Measurements from ENCODE around the gene SPACDR. TPM values are rescaled to one million over a fixed set of nuclear protein-coding genes. Genes with fewer than 3 reads are reported as not detected.
A peak's percentile ranks its signal among the peaks of the same experiment; 100 is the strongest.
"Not testable (repeated sequence)": the region's sequence is repeated elsewhere in the genome, so short reads cannot be mapped to it uniquely, and the experiment has no call there.

Gene SPACDR
- total RNA-seq, 1 experiment from 2014 or later, result not detected

DNA sequence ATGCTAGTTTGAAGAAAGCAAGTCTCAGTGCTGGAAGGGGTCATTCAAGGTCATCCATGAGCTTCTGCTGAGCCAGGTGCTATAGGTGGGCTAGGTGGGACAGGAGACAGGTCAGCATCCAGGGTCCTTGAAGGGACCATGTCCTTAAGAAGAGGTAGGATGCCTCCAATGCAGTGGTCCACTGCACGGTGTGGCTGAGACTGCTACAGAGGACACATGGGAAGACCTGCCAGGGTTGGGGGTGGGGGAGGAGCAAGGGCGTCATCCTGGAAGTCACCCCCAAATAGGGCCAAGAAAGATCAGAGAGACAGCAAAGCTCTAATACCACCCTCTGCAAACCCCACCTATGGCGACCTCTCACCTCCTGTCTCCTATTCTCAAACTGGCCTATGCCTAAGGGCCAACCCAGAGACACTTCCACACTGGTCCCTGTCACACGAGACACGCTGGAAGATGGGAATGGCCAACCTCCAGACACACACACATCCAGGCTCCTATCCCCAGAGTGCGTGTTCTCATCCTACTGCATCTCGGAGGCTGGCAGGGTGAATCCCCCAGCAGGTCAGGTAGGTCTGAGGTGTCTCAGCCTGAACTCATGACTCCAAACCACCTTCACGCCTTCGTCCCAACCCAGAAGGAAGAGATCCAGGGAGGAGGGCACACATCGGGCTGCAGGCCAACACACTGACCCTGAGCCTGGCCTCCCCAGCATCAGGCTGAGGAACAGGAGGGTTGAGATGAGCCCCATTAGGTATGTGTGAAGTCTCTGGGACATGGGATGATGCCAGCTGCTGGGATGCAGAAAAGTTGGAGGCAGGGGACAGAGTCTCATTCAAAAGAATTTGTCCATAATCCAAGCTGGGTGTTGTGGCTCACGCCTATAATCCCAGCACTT lies 22.2 kb downstream of the SPACDR start:
- Histone ChIP-seq H3K79me2 (ENCODE audit: insufficient read depth, low read length) (no peaks in the 10 kb centered on the region), H3K56ac (ENCODE audit: insufficient read length, low read depth, low read length) (no peak overlapping the region), H2AFZ (ENCODE audit: low read length) (no peak overlapping the region), H2BK12ac (ENCODE audit: insufficient read length, low read depth, low read length) (no peak overlapping the region), H3K4me2 (ENCODE audit: insufficient read depth, insufficient read length, low read length) (no peak overlapping the region), H3K23me2 (ENCODE audit: insufficient read length, low read depth, low read length, poor library complexity, severe bottlenecking) (no peaks in the 10 kb centered on the region), H4K8ac (replicated peaks; ENCODE audit: insufficient read length, low read depth, low read length) (no peak overlapping the region), H4K5ac (ENCODE audit: insufficient read length, low read depth, low read length) (no peak overlapping the region), H2AK5ac (ENCODE audit: insufficient read length, low read length) (no peak overlapping the region), H3K4me1 (ENCODE audit: insufficient read depth, low read length) (no peaks in the 10 kb centered on the region), H3K27me3 (ENCODE audit: insufficient read depth, low read length) (no peaks in the 10 kb centered on the region), H2BK120ac (ENCODE audit: low read depth, low read length, poor library complexity, severe bottlenecking) (no peak overlapping the region), H2BK5ac (ENCODE audit: insufficient read length, low read length) (no peak overlapping the region), H3K4ac (ENCODE audit: low read depth, low read length) (no peak overlapping the region), H3K23ac (ENCODE audit: insufficient read length, low read depth, low read length) (no peak overlapping the region), H3K18ac (ENCODE audit: insufficient read length, low read depth, low read length) (no peak overlapping the region), H3K79me1 (ENCODE audit: insufficient read depth, low read depth, low read length, poor library complexity, severe bottlenecking) (no peaks in the 10 kb centered on the region), H3K9me3 (ENCODE audit: control insufficient read depth, low read depth, low read length) (no peaks in the 10 kb centered on the region), H4K20me1 (ENCODE audit: control insufficient read depth, insufficient read depth, insufficient read length) (no peaks in the 10 kb centered on the region), H4K91ac (ENCODE audit: insufficient read length, low read depth, low read length) (no peak overlapping the region), H2BK20ac (ENCODE audit: low read depth, low read length, poor library complexity, severe bottlenecking) (no peak overlapping the region), H3T11ph (ENCODE audit: low read length) (no peak overlapping the region), H3K14ac (ENCODE audit: insufficient read depth, low read length) (no peak overlapping the region; the same call in 1 of the 2 replicates), H3K9ac (ENCODE audit: extremely low read depth, insufficient read length, low read length) (no peak overlapping the region), H3K27ac (ENCODE audit: insufficient read length, low read depth, low read length) (no peak overlapping the region), H2BK15ac (ENCODE audit: low read depth, low read length) (no peak overlapping the region)
- no peak for DNase-seq
- no CpG with 5 or more reads among the region's 11 CpGs for WGBS (ENCODE audit: extremely low coverage, insufficient read length, low lambda C conversion rate)
- Mint-ChIP-seq H3K4me3 (no peak overlapping the region), H3K9me3 (no peaks in the 10 kb centered on the region), H3K27ac (peak overlapping the region in 1 of 3 experiments; percentile 3; a peak in 1 of 7 replicates), H3K4me1 (peaks cover 6 to 9% of the 10 kb centered on the region in 2 experiments), H3K27me3 (ENCODE audit: low read depth) (no peaks in the 10 kb centered on the region), H3K36me3 (ENCODE audit: insufficient read depth in 1 of 3, low read depth in 3 of 3) (peaks cover 0 to 14% (median 0%) of the 10 kb centered on the region in 3 experiments; a peak in 2 of 7 replicates)
- TF ChIP-seq, protein P1, sequence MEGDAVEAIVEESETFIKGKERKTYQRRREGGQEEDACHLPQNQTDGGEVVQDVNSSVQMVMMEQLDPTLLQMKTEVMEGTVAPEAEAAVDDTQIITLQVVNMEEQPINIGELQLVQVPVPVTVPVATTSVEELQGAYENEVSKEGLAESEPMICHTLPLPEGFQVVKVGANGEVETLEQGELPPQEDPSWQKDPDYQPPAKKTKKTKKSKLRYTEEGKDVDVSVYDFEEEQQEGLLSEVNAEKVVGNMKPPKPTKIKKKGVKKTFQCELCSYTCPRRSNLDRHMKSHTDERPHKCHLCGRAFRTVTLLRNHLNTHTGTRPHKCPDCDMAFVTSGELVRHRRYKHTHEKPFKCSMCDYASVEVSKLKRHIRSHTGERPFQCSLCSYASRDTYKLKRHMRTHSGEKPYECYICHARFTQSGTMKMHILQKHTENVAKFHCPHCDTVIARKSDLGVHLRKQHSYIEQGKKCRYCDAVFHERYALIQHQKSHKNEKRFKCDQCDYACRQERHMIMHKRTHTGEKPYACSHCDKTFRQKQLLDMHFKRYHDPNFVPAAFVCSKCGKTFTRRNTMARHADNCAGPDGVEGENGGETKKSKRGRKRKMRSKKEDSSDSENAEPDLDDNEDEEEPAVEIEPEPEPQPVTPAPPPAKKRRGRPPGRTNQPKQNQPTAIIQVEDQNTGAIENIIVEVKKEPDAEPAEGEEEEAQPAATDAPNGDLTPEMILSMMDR (conservative IDR thresholded peaks at IDR 0.05), result no peak

- H2AFZ ChIP-seq (ENCODE audit: low read length); H2BK15ac ChIP-seq (ENCODE audit: low read depth, low read length); H3K4me1 ChIP-seq (ENCODE audit: insufficient read depth, low read length); H4K8ac ChIP-seq (replicated peaks; ENCODE audit: insufficient read length, low read depth, low read length); H4K5ac ChIP-seq (ENCODE audit: insufficient read length, low read depth, low read length); H3K14ac ChIP-seq (ENCODE audit: insufficient read depth, low read length); H3K56ac ChIP-seq (ENCODE audit: insufficient read length, low read depth, low read length); H3K18ac ChIP-seq (ENCODE audit: insufficient read length, low read depth, low read length); H3K23ac ChIP-seq (ENCODE audit: insufficient read length, low read depth, low read length); H3K27ac ChIP-seq (ENCODE audit: insufficient read length, low read depth, low read length); H3K9ac ChIP-seq (ENCODE audit: extremely low read depth, insufficient read length, low read length); H3K9me3 Mint-ChIP-seq; H3K9me3 ChIP-seq (ENCODE audit: control insufficient read depth, low read depth, low read length); H3K27ac Mint-ChIP-seq; H3K27me3 Mint-ChIP-seq (ENCODE audit: low read depth); H3K27me3 ChIP-seq (ENCODE audit: insufficient read depth, low read length); H2BK20ac ChIP-seq (ENCODE audit: low read depth, low read length, poor library complexity, severe bottlenecking); H3K4me2 ChIP-seq (ENCODE audit: insufficient read depth, insufficient read length, low read length); H3K23me2 ChIP-seq (ENCODE audit: insufficient read length, low read depth, low read length, poor library complexity, severe bottlenecking); H3K79me2 ChIP-seq (ENCODE audit: insufficient read depth, low read length); H3K79me1 ChIP-seq (ENCODE audit: insufficient read depth, low read depth, low read length, poor library complexity, severe bottlenecking); H2BK5ac ChIP-seq (ENCODE audit: insufficient read length, low read length); H3T11ph ChIP-seq (ENCODE audit: low read length); H2AK5ac ChIP-seq (ENCODE audit: insufficient read length, low read length); H2BK120ac ChIP-seq (ENCODE audit: low read depth, low read length, poor library complexity, severe bottlenecking); DNase-seq; H4K20me1 ChIP-seq (ENCODE audit: control insufficient read depth, insufficient read depth, insufficient read length); H3K4me3 Mint-ChIP-seq; H3K4ac ChIP-seq (ENCODE audit: low read depth, low read length); H2BK12ac ChIP-seq (ENCODE audit: insufficient read length, low read depth, low read length); H4K91ac ChIP-seq (ENCODE audit: insufficient read length, low read depth, low read length): not testable (repeated sequence)
- Mint-ChIP-seq H3K36me3 (ENCODE audit: insufficient read depth in 1 of 3, low read depth in 3 of 3) (peaks cover 7 to 30% (median 10%) of the 10 kb centered on the region in 3 experiments), H3K4me1 (peaks cover 11% of the 10 kb centered on the region in 2 experiments)
- WGBS (ENCODE audit: extremely low coverage, insufficient read length, low lambda C conversion rate), result no CpG with 5 or more reads among the region's 7 CpGs
Measured at GRCh38 chr7:100439244-100439643, 24.8 kb downstream of the SPACDR start.

Measured in H9 (cell line).